SU-DHL-6 (cell line): ENCODE results near the gene MED27.

Source experiments
- H2AFZ ChIP-seq: fragments of 200-600 bp; sonication (generic); 2 replicates; pipeline ENCODE4 v1.6.1; 2014; ENCODE audit warnings: low read depth, mild to moderate bottlenecking, moderate library complexity, mixed read lengths, antibody characterized with exemption, low read length; ENCODE audit not compliant: severe bottlenecking
- H3F3A ChIP-seq: fragments of 200-600 bp; shearing (Covaris generic); 2 replicates; pipeline ENCODE4 v1.6.0; 2016; ENCODE audit warnings: antibody characterized with exemption, mild to moderate bottlenecking; ENCODE audit not compliant: insufficient read depth
- H3K27ac ChIP-seq: fragments of 200-600 bp; sonication (generic); 2 replicates; pipeline ENCODE4 v1.5.1; 2016; ENCODE audit warnings: low read depth, mild to moderate bottlenecking, low read length, moderate library complexity, mixed read lengths
- H3K27me3 ChIP-seq: fragments of 200-600 bp; sonication (generic), shearing (Covaris generic); 2 replicates; pipeline ENCODE4 v1.6.0; 2014; ENCODE audit warnings: mild to moderate bottlenecking, low read length
- H3K36me3 ChIP-seq: fragments of 200-600 bp; sonication (generic); 2 replicates; pipeline ENCODE4 v1.6.1; 2014; ENCODE audit warnings: mild to moderate bottlenecking, low read length, mixed read lengths
- H3K4me2 ChIP-seq: fragments of 300-600, 200-600 bp; shearing (Covaris generic), sonication (generic); 2 replicates; pipeline ENCODE4 v1.6.0; 2014; ENCODE audit warnings: low read length, low read depth, mild to moderate bottlenecking; ENCODE audit not compliant: poor library complexity, severe bottlenecking
- H3K4me3 ChIP-seq: fragments of 200-600 bp; sonication (generic); 2 replicates; pipeline ENCODE4 v1.5.1; 2014; ENCODE audit warnings: antibody characterized with exemption, low read length, mild to moderate bottlenecking, mixed read lengths; ENCODE audit not compliant: insufficient read depth, poor library complexity, severe bottlenecking
- H3K79me2 ChIP-seq: fragments of 200-600 bp; sonication (generic); 2 replicates; pipeline ENCODE4 v1.6.1; 2014; ENCODE audit warnings: mild to moderate bottlenecking, low read length, moderate library complexity; ENCODE audit not compliant: insufficient read depth
- H3K9ac ChIP-seq: fragments of 200-600 bp; sonication (generic); 2 replicates; pipeline ENCODE4 v1.7.0; 2014; ENCODE audit warnings: mild to moderate bottlenecking, low read length
- H3K9me2 ChIP-seq: fragments of 200-600 bp; sonication (generic); replicated peaks from 2 replicates; pipeline ENCODE4 v1.6.1; 2014; ENCODE audit warnings: low read length; ENCODE audit not compliant: insufficient read depth
- H3K9me3 ChIP-seq: fragments of 200-600 bp; sonication (generic); 2 replicates; pipeline ENCODE4 v1.6.1; 2014; ENCODE audit warnings: low read length, mixed read lengths; ENCODE audit not compliant: insufficient read depth
- H4K20me1 ChIP-seq: fragments of 200-600 bp; sonication (generic); 2 replicates; pipeline ENCODE4 v1.6.1; 2014; ENCODE audit warnings: low read depth, mild to moderate bottlenecking, antibody characterized with exemption, low read length, moderate library complexity, mixed read lengths
- CTCF ChIP-seq: fragments of 200-600 bp; sonication (generic); IDR thresholded peaks from one replicate; pipeline ENCODE4 v1.5.1; 2017; ENCODE audit warnings: antibody characterized with exemption, mild to moderate bottlenecking, low read length, moderate library complexity; ENCODE audit not compliant: insufficient read depth, poor library complexity, severe bottlenecking
- EZH2phosphoT487 ChIP-seq: fragments of 200-600 bp; sonication (generic), shearing (Covaris generic); conservative IDR thresholded peaks from 2 replicates; pipeline ENCODE4 v1.6.1; 2018; ENCODE audit warnings: mild to moderate bottlenecking, antibody characterized with exemption, low read length, moderate library complexity, mixed read lengths

The MED27 gene

GRCh38 chr9:131982102-131982501 lies 97.6 kb downstream of the MED27 start:
- no peak for TF ChIP-seq CTCF
- no peak for TF ChIP-seq EZH2phosphoT487

GRCh38 chr9:131981116-131981776 lies 98.4 kb downstream of the MED27 start:
- Histone ChIP-seq H3F3A (no peaks in the 10 kb centered on the region), H2AFZ (no peak overlapping the region), H4K20me1 (peaks cover 7% of the 10 kb centered on the region; the same call in 1 of the 2 replicates), H3K79me2 (no peaks in the 10 kb centered on the region), H3K9ac (no peak overlapping the region), H3K27me3 (no peaks in the 10 kb centered on the region), H3K9me2 (no peaks in the 10 kb centered on the region), H3K9me3 (no peaks in the 10 kb centered on the region), H3K27ac (no peak overlapping the region), H3K4me3 (no peak overlapping the region), H3K36me3 (no peaks in the 10 kb centered on the region), H3K4me2 (no peak overlapping the region)
- no peak for TF ChIP-seq EZH2phosphoT487
- no peak for TF ChIP-seq CTCF

More at GRCh38 chr9:131982102-131982501, 97.6 kb downstream of the MED27 start:
- H3K9ac ChIP-seq: no peak overlapping the region
- H3K4me2 ChIP-seq: no peak overlapping the region
- H3K27ac ChIP-seq: no peak overlapping the region
- no peaks in the 10 kb centered on the region for H3K79me2 ChIP-seq
- no peaks in the 10 kb centered on the region for H3K36me3 ChIP-seq
- no peaks in the 10 kb centered on the region for H3K9me3 ChIP-seq
- H3K27me3 ChIP-seq: no peaks in the 10 kb centered on the region
- H3K9me2 ChIP-seq: no peaks in the 10 kb centered on the region
- H4K20me1 ChIP-seq: peaks cover 7% of the 10 kb centered on the region; the same call in 1 of the 2 replicates
- no peak overlapping the region for H3K4me3 ChIP-seq
- H2AFZ ChIP-seq: no peak overlapping the region
- H3F3A ChIP-seq: no peaks in the 10 kb centered on the region

GRCh38 chr9:131980267-131981016 lies 99.2 kb downstream of the MED27 start:
- Histone ChIP-seq H2AFZ (no peak overlapping the region), H3K9me2 (no peaks in the 10 kb centered on the region), H3K4me3 (no peak overlapping the region), H3K4me2 (no peak overlapping the region), H3K27me3 (no peaks in the 10 kb centered on the region), H3F3A (no peaks in the 10 kb centered on the region), H3K79me2 (no peaks in the 10 kb centered on the region), H3K9ac (no peak overlapping the region), H3K36me3 (no peaks in the 10 kb centered on the region), H4K20me1 (peaks cover 7% of the 10 kb centered on the region; the same call in 1 of the 2 replicates), H3K9me3 (no peaks in the 10 kb centered on the region), H3K27ac (no peak overlapping the region)
- TF ChIP-seq CTCF (no peak), EZH2phosphoT487 (no peak)
